Measurements from ENCODE around the gene CACNA1A. TPM values are rescaled to one million over a fixed set of nuclear protein-coding genes. Genes with fewer than 3 reads are reported as not detected.

Gene CACNA1A
- polyA plus RNA-seq, 1 donor (not counting 4 experiments of a cell fraction or from before 2014, with no cell fraction given): not detected

- dilution Hi-C loops (cut with MboI; ENCODE audit: extremely low pct_ligation_motif_present, low sequenced_read_pairs): no loop called here
- Histone ChIP-seq H3K9me1 (ENCODE audit: control insufficient read depth, extremely low read depth, insufficient read depth, low read length) (no peaks in the 10 kb centered on the region), H4K20me1 (ENCODE audit: control insufficient read depth, extremely low read depth, insufficient read depth, low read length) (no peaks in the 10 kb centered on the region), H3K27me3 (ENCODE audit: control insufficient read depth, extremely low read depth, insufficient read depth, low read length) (no peaks in the 10 kb centered on the region), H3K4me1 (ENCODE audit: control insufficient read depth, extremely low read depth, insufficient read depth, low read length) (peaks cover 38% of the 10 kb centered on the region), H3K4me2 (ENCODE audit: control insufficient read depth, extremely low read depth, insufficient read depth, low read depth, low read length) (peak overlapping the region; percentile 95), H3K9me3 (ENCODE audit: control insufficient read depth, low read depth, low read length) (no peaks in the 10 kb centered on the region), H2AFZ (ENCODE audit: control insufficient read depth, low read length) (peak overlapping the region; percentile 43), H3K4me3 (ENCODE audit: control insufficient read depth in 2 of 3, extremely low read depth in 1 of 3, insufficient read depth in 2 of 3, low read depth in 1 of 3, low read length in 3 of 3) (peak overlapping the region in 1 of 3 experiments; percentile 33), H3K36me3 (ENCODE audit: control insufficient read depth in 2 of 2, extremely low read depth in 1 of 2, insufficient read depth in 2 of 2, low read length in 2 of 2) (no peaks in the 10 kb centered on the region), H3K9ac (ENCODE audit: control insufficient read depth, extremely low read depth, insufficient read depth, low read length) (no peak overlapping the region), H3K79me2 (ENCODE audit: control insufficient read depth, insufficient read depth, low read length) (no peaks in the 10 kb centered on the region), H3K27ac (ENCODE audit: control insufficient read depth, insufficient read depth, low read length) (peak overlapping the region; percentile 89)
- no peak for DNase-seq (ENCODE audit: low read depth, low spot score)
- TF ChIP-seq EZH2 (IDR thresholded peaks at IDR 0.05; ENCODE audit: low read length): no peak
- TF ChIP-seq CTCF (optimal IDR thresholded peaks at IDR 0.05 in 1 of 3, IDR thresholded peaks at IDR 0.05 in 1 of 3, conservative IDR thresholded peaks at IDR 0.05 in 1 of 3; ENCODE audit: extremely low read depth in 1 of 3, insufficient read depth in 2 of 3, low read length in 3 of 3): no peak
- no peak for FAIRE-seq
Observed at GRCh38 chr19:13399746-13400145, 106.5 kb downstream of the CACNA1A start.

GRCh38 chr19:13398780-13399726 lies 107.2 kb downstream of the CACNA1A start:
- Histone ChIP-seq H3K9me1 (ENCODE audit: control insufficient read depth, extremely low read depth, insufficient read depth, low read length) (no peaks in the 10 kb centered on the region), H3K9ac (ENCODE audit: control insufficient read depth, extremely low read depth, insufficient read depth, low read length) (peak overlapping the region; percentile 63), H2AFZ (ENCODE audit: control insufficient read depth, low read length) (peak overlapping the region; percentile 80), H4K20me1 (ENCODE audit: control insufficient read depth, extremely low read depth, insufficient read depth, low read length) (no peaks in the 10 kb centered on the region), H3K27me3 (ENCODE audit: control insufficient read depth, extremely low read depth, insufficient read depth, low read length) (no peaks in the 10 kb centered on the region), H3K27ac (ENCODE audit: control insufficient read depth, insufficient read depth, low read length) (peak overlapping the region; percentile 89), H3K4me3 (ENCODE audit: control insufficient read depth in 2 of 3, extremely low read depth in 1 of 3, insufficient read depth in 2 of 3, low read depth in 1 of 3, low read length in 3 of 3) (peak overlapping the region in 2 of 3 experiments; percentile 33 to 46), H3K36me3 (ENCODE audit: control insufficient read depth in 2 of 2, extremely low read depth in 1 of 2, insufficient read depth in 2 of 2, low read length in 2 of 2) (no peaks in the 10 kb centered on the region), H3K9me3 (ENCODE audit: control insufficient read depth, low read depth, low read length) (no peaks in the 10 kb centered on the region), H3K4me2 (ENCODE audit: control insufficient read depth, extremely low read depth, insufficient read depth, low read depth, low read length) (peak overlapping the region; percentile 95), H3K79me2 (ENCODE audit: control insufficient read depth, insufficient read depth, low read length) (no peaks in the 10 kb centered on the region), H3K4me1 (ENCODE audit: control insufficient read depth, extremely low read depth, insufficient read depth, low read length) (peaks cover 38% of the 10 kb centered on the region)
- FAIRE-seq: peak; percentile 94
- TF ChIP-seq EZH2 (IDR thresholded peaks at IDR 0.05; ENCODE audit: low read length) (no peak), CTCF (optimal IDR thresholded peaks at IDR 0.05 in 1 of 3, IDR thresholded peaks at IDR 0.05 in 1 of 3, conservative IDR thresholded peaks at IDR 0.05 in 1 of 3; ENCODE audit: extremely low read depth in 1 of 3, insufficient read depth in 2 of 3, low read length in 3 of 3) (no peak)
- peak; percentile 85 for DNase-seq (ENCODE audit: low read depth, low spot score)
- dilution Hi-C loops (cut with MboI; ENCODE audit: extremely low pct_ligation_motif_present, low sequenced_read_pairs): no loop called here

Data from keratinocyte (primary cell).